Caco-2 (cell line): ENCODE results near the gene BTBD8. TPM values are rescaled to one million over a fixed set of nuclear protein-coding genes. Genes with fewer than 3 reads are reported as not detected.

ENCODE experiments used
- BruUV-seq: library from RNA; stranded (reverse); fragments of 400-500 nt; replicated peaks from 2 replicates; lab custom pipeline; 2021; lab: Mats Ljungman, UMichigan
- CTCF ChIA-PET: fragments of 300-600 bp; sonication (Branson Sonifier 250); formaldehyde crosslinking; loops from one replicate; lab custom pipeline; 2022; ENCODE audit warnings: antibody characterized with exemption; lab: Charles Lee
- POLR2A ChIA-PET: fragments of 300-600 bp; sonication (Branson Sonifier 250); formaldehyde crosslinking; loops from one replicate; lab custom pipeline; 2022; ENCODE audit warnings: antibody characterized with exemption; lab: Charles Lee
- DNase-seq, 2 experiments: peaks; one replicate each; pipeline versions ENCODE4 v3.0.0 to v3.0.0-alpha.2; 2020 to 2022
- H3K27me3 ChIP-seq: replicated peaks from 2 replicates; pipeline ENCODE4 v1.6.0; 2011; ENCODE audit warnings: low read length; ENCODE audit not compliant: control insufficient read depth, insufficient read depth
- H3K36me3 ChIP-seq: 2 replicates; pipeline ENCODE4 v1.5.1; 2011; ENCODE audit warnings: low read length; ENCODE audit not compliant: control insufficient read depth, insufficient read depth
- H3K4me1 ChIP-seq: fragments of 250-450 bp; sonication (Bioruptor Pico); 2 replicates; pipeline ENCODE4 v1.5.1; 2020; ENCODE audit warnings: mild to moderate bottlenecking
- H3K4me3 ChIP-seq: 2 replicates; pipeline ENCODE4 v1.5.1; 2011; ENCODE audit warnings: low read depth, mild to moderate bottlenecking, control low read depth, low read length
- H3K9me3 ChIP-seq: fragments of 250-450 bp; sonication (Bioruptor Pico); 2 replicates; pipeline ENCODE4 v1.5.1; 2020; ENCODE audit warnings: mild to moderate bottlenecking, moderate library complexity
- H3K27ac Mint-ChIP-seq: one replicate; pipeline ENCODE4 v1.8.0; 2022; ENCODE audit warnings: mixed read lengths; ENCODE audit not compliant: unreplicated experiment
- H3K27me3 Mint-ChIP-seq: one replicate; pipeline ENCODE4 v1.8.0; 2022; ENCODE audit warnings: mixed read lengths; ENCODE audit not compliant: insufficient read depth, unreplicated experiment
- H3K36me3 Mint-ChIP-seq: one replicate; pipeline ENCODE4 v1.8.0; 2022; ENCODE audit warnings: mild to moderate bottlenecking, mixed read lengths; ENCODE audit not compliant: insufficient read depth, unreplicated experiment
- H3K4me1 Mint-ChIP-seq: one replicate; pipeline ENCODE4 v1.8.0; 2022; ENCODE audit warnings: low read depth, mixed read lengths; ENCODE audit not compliant: unreplicated experiment
- H3K4me3 Mint-ChIP-seq: one replicate; pipeline ENCODE4 v1.8.0; 2022; ENCODE audit warnings: mild to moderate bottlenecking, moderate library complexity, mixed read lengths; ENCODE audit not compliant: unreplicated experiment
- H3K9me3 Mint-ChIP-seq: one replicate; pipeline ENCODE4 v1.8.0; 2022; ENCODE audit warnings: mixed read lengths; ENCODE audit not compliant: unreplicated experiment
- CTCF ChIP-seq, 2 experiments: fragments of 200-600 bp in 1 of 2; IDR thresholded peaks; 1 replicate in 1 of 2; 2 replicates in 1 of 2; pipeline versions ENCODE4 v1.5.1 to v1.8.0; 2011 to 2022; ENCODE audit warnings: antibody characterized with exemption in 1 of 2, control low read depth in 1 of 2, inconsistent platforms in 1 of 2, low read depth in 1 of 2, low read length in 1 of 2, mild to moderate bottlenecking in 1 of 2, moderate library complexity in 1 of 2; ENCODE audit not compliant: insufficient read depth in 1 of 2, severe bottlenecking in 1 of 2, unreplicated experiment in 1 of 2
- intact Hi-C: fragments of 100-400 bp; cut with micrococcal nuclease; formaldehyde crosslinking; loops from one replicate; pipeline ENCODE4 v1.10.0; 2022; ENCODE audit not compliant: unreplicated experiment
- total RNA-seq: library from RNA; stranded (reverse); gene quantifications from 2 replicates; pipeline ENCODE4 v1.2.3, GENCODE V29; 2022

BTBD8 gene
- total RNA-seq, 1 experiment from 2014 or later: 1.1 TPM

GRCh38 chr1:92117526-92117925 is 37.4 kb downstream of the BTBD8 start:
- Histone ChIP-seq H3K9me3 (no peaks in the 10 kb centered on the region), H3K27me3 (no peaks in the 10 kb centered on the region), H3K36me3 (no peaks in the 10 kb centered on the region), H3K4me1 (no peaks in the 10 kb centered on the region), H3K4me3 (no peak overlapping the region)
- no peaks in the 10 kb centered on the region for H3K36me3 Mint-ChIP-seq
- no peak overlapping the region for H3K27ac Mint-ChIP-seq
- no peak for TF ChIP-seq CTCF (IDR thresholded peaks at IDR 0.05; ENCODE audit: insufficient read depth in 1 of 2, low read depth in 1 of 2, low read length in 1 of 2, severe bottlenecking in 1 of 2, unreplicated experiment in 1 of 2)
- no peaks in the 10 kb centered on the region for H3K9me3 Mint-ChIP-seq
- ChIA-PET POLR2A (no interaction called here), CTCF (no interaction called here)
- H3K4me3 Mint-ChIP-seq: no peak overlapping the region
- intact Hi-C loops: no loop called here
- DNase-seq: no peak
- H3K4me1 Mint-ChIP-seq: no peaks in the 10 kb centered on the region
- no TSS peak for BruUV-seq
- no peaks in the 10 kb centered on the region for H3K27me3 Mint-ChIP-seq

- no peak overlapping the region for H3K4me3 Mint-ChIP-seq
- H3K36me3 ChIP-seq: no peaks in the 10 kb centered on the region
- no peaks in the 10 kb centered on the region for H3K27me3 ChIP-seq
- no peak for TF ChIP-seq CTCF (IDR thresholded peaks at IDR 0.05; ENCODE audit: insufficient read depth in 1 of 2, low read depth in 1 of 2, low read length in 1 of 2, severe bottlenecking in 1 of 2, unreplicated experiment in 1 of 2)
- H3K4me1 ChIP-seq: no peaks in the 10 kb centered on the region
- H3K36me3 Mint-ChIP-seq: no peaks in the 10 kb centered on the region
- no TSS peak for BruUV-seq
- no peak overlapping the region for H3K27ac Mint-ChIP-seq
- ChIA-PET CTCF (no interaction called here), POLR2A (interaction anchor here (0.6 kb wide), 2 partner anchors 113 to 480 kb away, joined by 3 to 5 read pairs; no protein-coding TSS in a partner anchor)
- no peaks in the 10 kb centered on the region for H3K9me3 ChIP-seq
- intact Hi-C loops: no loop called here
- H3K4me3 ChIP-seq: no peak overlapping the region
- no peaks in the 10 kb centered on the region for H3K9me3 Mint-ChIP-seq
- no peak for DNase-seq
- no peaks in the 10 kb centered on the region for H3K4me1 Mint-ChIP-seq
- no peaks in the 10 kb centered on the region for H3K27me3 Mint-ChIP-seq
These were observed 38.7 kb downstream of the BTBD8 start for GRCh38 chr1:92118826-92119225.

- no peak for DNase-seq
- Histone ChIP-seq H3K4me1 (no peaks in the 10 kb centered on the region), H3K9me3 (no peaks in the 10 kb centered on the region), H3K36me3 (no peaks in the 10 kb centered on the region), H3K27me3 (no peaks in the 10 kb centered on the region), H3K4me3 (no peak overlapping the region)
- no peak for TF ChIP-seq CTCF (IDR thresholded peaks at IDR 0.05; ENCODE audit: insufficient read depth in 1 of 2, low read depth in 1 of 2, low read length in 1 of 2, severe bottlenecking in 1 of 2, unreplicated experiment in 1 of 2)
- intact Hi-C loops: no loop called here
- Mint-ChIP-seq H3K9me3 (no peaks in the 10 kb centered on the region), H3K27ac (no peak overlapping the region), H3K4me3 (no peak overlapping the region), H3K4me1 (no peaks in the 10 kb centered on the region), H3K36me3 (no peaks in the 10 kb centered on the region), H3K27me3 (no peaks in the 10 kb centered on the region)
- POLR2A ChIA-PET: no interaction called here
- BruUV-seq: no TSS peak
- CTCF ChIA-PET: no interaction called here
These were observed 43.7 kb downstream of the BTBD8 start for GRCh38 chr1:92123868-92124267.
